Large intestine (tissue), 3 donors: Measurements from ENCODE around the gene APBA1. TPM values are rescaled to one million over a fixed set of nuclear protein-coding genes. Genes with fewer than 3 reads are reported as not detected.

ENCODE experiments used
- DNase-seq, 2 donors: peaks; one replicate each; pipeline versions ENCODE4 v3.0.0 to v3.0.0-alpha.2; 2013
- H3K27ac ChIP-seq: one replicate; pipeline ENCODE4 v1.5.1; 2013; ENCODE audit warnings: low read length
- H3K27me3 ChIP-seq: 2 replicates; pipeline ENCODE4 v1.6.1; 2013; ENCODE audit warnings: low read length; ENCODE audit not compliant: control insufficient read depth, insufficient read depth
- H3K36me3 ChIP-seq: 2 replicates; pipeline ENCODE4 v1.6.1; 2013; ENCODE audit warnings: low read length; ENCODE audit not compliant: control insufficient read depth, insufficient read depth
- H3K4me1 ChIP-seq: one replicate; pipeline ENCODE4 v1.6.1; 2013; ENCODE audit warnings: low read length; ENCODE audit not compliant: control insufficient read depth, insufficient read depth
- H3K4me3 ChIP-seq: one replicate; pipeline ENCODE4 v1.5.1; 2013; ENCODE audit warnings: low read length
- H3K9me3 ChIP-seq: one replicate; pipeline ENCODE4 v1.6.1; 2013; ENCODE audit warnings: mild to moderate bottlenecking, low read depth, low read length, moderate library complexity; ENCODE audit not compliant: control insufficient read depth
- WGBS: methylation state at CpG from one replicate; pipeline ENCODE4 v1.1.5; 2013; ENCODE audit warnings: low lambda C conversion rate; ENCODE audit not compliant: insufficient coverage; 5-methylcytosine and 5-hydroxymethylcytosine counted together
- polyA plus RNA-seq: library from polyadenylated mRNA; unstranded; fragments of 120-200 nt; gene quantifications from one replicate; pipeline ENCODE4 v1.2.1, GENCODE V29; 2013

Gene APBA1
- polyA plus RNA-seq, 1 donor, result 7.4 TPM

- Histone ChIP-seq H3K9me3 (no peaks in the 10 kb centered on the region), H3K4me3 (no peak overlapping the region), H3K27me3 (no peaks in the 10 kb centered on the region), H3K27ac (no peak overlapping the region), H3K36me3 (no peaks in the 10 kb centered on the region), H3K4me1 (no peaks in the 10 kb centered on the region)
- no CpG with 5 or more reads among the region's 2 CpGs for WGBS
- DNase-seq, result no peak
Measured at GRCh38 chr9:69594180-69594579, 78.0 kb downstream of the APBA1 start.

- Histone ChIP-seq H3K27ac (no peak overlapping the region), H3K4me1 (no peaks in the 10 kb centered on the region), H3K36me3 (no peaks in the 10 kb centered on the region), H3K4me3 (no peak overlapping the region), H3K27me3 (no peaks in the 10 kb centered on the region), H3K9me3 (no peaks in the 10 kb centered on the region)
- no peak for DNase-seq
- WGBS, result 93% methylated on average over 2 of the region's 5 CpGs
Measured at GRCh38 chr9:69593756-69594155, 78.4 kb downstream of the APBA1 start.

- no peaks in the 10 kb centered on the region for H3K36me3 ChIP-seq
- DNase-seq, result no peak
- H3K4me3 ChIP-seq, result no peak overlapping the region
- no peaks in the 10 kb centered on the region for H3K4me1 ChIP-seq
- no peak overlapping the region for H3K27ac ChIP-seq
- H3K9me3 ChIP-seq, result no peaks in the 10 kb centered on the region
- WGBS, result 60% methylated on average over 1 of the region's 3 CpGs
- H3K27me3 ChIP-seq, result no peaks in the 10 kb centered on the region
Measured at GRCh38 chr9:69593301-69593700, 78.9 kb downstream of the APBA1 start.

GRCh38 chr9:69590266-69590665 is 81.9 kb downstream of the APBA1 start:
- Histone ChIP-seq H3K36me3 (no peaks in the 10 kb centered on the region), H3K27ac (no peak overlapping the region), H3K27me3 (no peaks in the 10 kb centered on the region), H3K4me1 (no peaks in the 10 kb centered on the region), H3K4me3 (no peak overlapping the region), H3K9me3 (no peaks in the 10 kb centered on the region)
- WGBS, result no CpG with 5 or more reads among the region's 5 CpGs
- no peak for DNase-seq

GRCh38 chr9:69589156-69589555 is 83.0 kb downstream of the APBA1 start:
- no CpG with 5 or more reads among the region's 3 CpGs for WGBS
- DNase-seq, result no peak
- no peaks in the 10 kb centered on the region for H3K4me1 ChIP-seq
- no peak overlapping the region for H3K4me3 ChIP-seq
- H3K27me3 ChIP-seq, result no peaks in the 10 kb centered on the region
- no peaks in the 10 kb centered on the region for H3K36me3 ChIP-seq
- H3K27ac ChIP-seq, result no peak overlapping the region
- no peaks in the 10 kb centered on the region for H3K9me3 ChIP-seq

- no CpG with 5 or more reads among the region's 2 CpGs for WGBS
- no peaks in the 10 kb centered on the region for H3K36me3 ChIP-seq
- no peaks in the 10 kb centered on the region for H3K9me3 ChIP-seq
- no peaks in the 10 kb centered on the region for H3K27me3 ChIP-seq
- no peak overlapping the region for H3K27ac ChIP-seq
- H3K4me3 ChIP-seq, result no peak overlapping the region
- no peak for DNase-seq
- no peaks in the 10 kb centered on the region for H3K4me1 ChIP-seq
Measured at GRCh38 chr9:69585571-69585970, 86.6 kb downstream of the APBA1 start.

- no peaks in the 10 kb centered on the region for H3K9me3 ChIP-seq
- no peak overlapping the region for H3K4me3 ChIP-seq
- no peak overlapping the region for H3K27ac ChIP-seq
- peaks cover 4% of the 10 kb centered on the region for H3K4me1 ChIP-seq
- H3K36me3 ChIP-seq, result no peaks in the 10 kb centered on the region
- DNase-seq, result no peak
- H3K27me3 ChIP-seq, result no peaks in the 10 kb centered on the region
Measured at GRCh38 chr9:69584759-69585158, 87.4 kb downstream of the APBA1 start.

- Histone ChIP-seq H3K27ac (no peak overlapping the region), H3K27me3 (no peaks in the 10 kb centered on the region), H3K4me3 (no peak overlapping the region), H3K4me1 (peaks cover 4% of the 10 kb centered on the region), H3K36me3 (no peaks in the 10 kb centered on the region), H3K9me3 (no peaks in the 10 kb centered on the region)
- no CpG with 5 or more reads among the region's 5 CpGs for WGBS
- no peak for DNase-seq
Measured at GRCh38 chr9:69583645-69584234, 88.4 kb downstream of the APBA1 start.

- Histone ChIP-seq H3K27ac (no peak overlapping the region), H3K9me3 (no peaks in the 10 kb centered on the region), H3K27me3 (no peaks in the 10 kb centered on the region), H3K4me3 (no peak overlapping the region), H3K4me1 (peaks cover 4% of the 10 kb centered on the region), H3K36me3 (no peaks in the 10 kb centered on the region)
- no peak for DNase-seq
- no CpG with 5 or more reads among the region's 4 CpGs for WGBS
Measured at GRCh38 chr9:69582544-69583297, 89.5 kb downstream of the APBA1 start.

- no peak for DNase-seq
- H3K4me1 ChIP-seq, result peaks cover 4% of the 10 kb centered on the region
- no peaks in the 10 kb centered on the region for H3K36me3 ChIP-seq
- no peaks in the 10 kb centered on the region for H3K9me3 ChIP-seq
- no peak overlapping the region for H3K4me3 ChIP-seq
- 33% methylated on average over 1 of the region's 5 CpGs for WGBS
- H3K27ac ChIP-seq, result no peak overlapping the region
- H3K27me3 ChIP-seq, result no peaks in the 10 kb centered on the region
Measured at GRCh38 chr9:69582018-69582417, 90.2 kb downstream of the APBA1 start.
